Suppressor macrophage (primary cell): ENCODE results near the gene DBN1.

Experiments
- DNase-seq, 4 experiments: peaks; one replicate each; pipeline ENCODE4 v3.0.0-alpha.2; 2020 to 2022
- total RNA-seq, 17 experiments: gene quantifications; one replicate each; lab custom pipeline; 2026; ENCODE audit warnings: mixed read lengths in 6 of 17, inconsistent platforms in 3 of 17; lab: John Stamatoyannopoulos, UW

The DBN1 gene
- 1.7 to 16.8 (median 3.9) reads per million in 17 experiments for total RNA-seq

- DNase-seq: peak in 1 of 4 experiments; percentile 56
These were observed at the start of gene DBN1 for GRCh38 chr5:177473443-177474001. Gene DBN1 (minus strand): TSS chr5:177473634. CDS start chr5:177473521, 113 bp downstream.

- DNase-seq: no peak
These were observed 47.6 kb upstream of the DBN1 start for GRCh38 chr5:177520916-177521513.

- no peak for DNase-seq
These were observed 46.8 kb upstream of the DBN1 start for GRCh38 chr5:177520271-177520670.

- no peak for DNase-seq
These were observed 46.2 kb upstream of the DBN1 start for GRCh38 chr5:177519463-177520235.

GRCh38 chr5:177516601-177517568, 43.5 kb upstream of the DBN1 start, which contains the start of gene DDX41:
Gene DDX41 (minus strand): TSS chr5:177516961. CDS start chr5:177516945, 16 bp downstream.
- DNase-seq: peak; percentile 98 to 99 (median 98)

- no peak for DNase-seq
These were observed 42.1 kb upstream of the DBN1 start for GRCh38 chr5:177515580-177515979.

GRCh38 chr5:177514541-177514940, 41.1 kb upstream of the DBN1 start:
- no peak for DNase-seq

GRCh38 chr5:177513500-177513899, 40.1 kb upstream of the DBN1 start:
- no peak for DNase-seq

- no peak for DNase-seq
These were observed 39.4 kb upstream of the DBN1 start for GRCh38 chr5:177512736-177513380.

- no peak for DNase-seq
These were observed 38.6 kb upstream of the DBN1 start for GRCh38 chr5:177511796-177512675.

- peak in 3 of 4 experiments; percentile 31 to 41 (median 37) for DNase-seq
These were observed 37.7 kb upstream of the DBN1 start for GRCh38 chr5:177511181-177511580.

GRCh38 chr5:177510567-177511053, 37.2 kb upstream of the DBN1 start:
- DNase-seq: peak; percentile 92 to 98 (median 94)

- peak; percentile 44 to 75 (median 70) for DNase-seq
These were observed 36.6 kb upstream of the DBN1 start for GRCh38 chr5:177509991-177510566.

GRCh38 chr5:177509381-177509951, 36.0 kb upstream of the DBN1 start, which contains the start of gene DOK3:
Gene DOK3 (minus strand): TSS chr5:177509826. CDS start chr5:177509540, 286 bp downstream.
- peak; percentile 80 to 88 (median 86) for DNase-seq

GRCh38 chr5:177508837-177509236, 35.4 kb upstream of the DBN1 start:
- DNase-seq: peak; percentile 39 to 66 (median 62)

- DNase-seq: peak in 1 of 4 experiments; percentile 46
These were observed 34.8 kb upstream of the DBN1 start for GRCh38 chr5:177508221-177508611.

GRCh38 chr5:177507596-177508220, 34.3 kb upstream of the DBN1 start:
- DNase-seq: peak; percentile 58 to 80 (median 68)

- peak in 3 of 4 experiments; percentile 36 to 59 (median 40) for DNase-seq
These were observed 33.7 kb upstream of the DBN1 start for GRCh38 chr5:177507165-177507564.

- DNase-seq: no peak
These were observed 31.6 kb upstream of the DBN1 start for GRCh38 chr5:177505075-177505474.
